Fibroblast of the conjunctiva (primary cell): ENCODE data around the gene FOSL1.
"Not testable (repeated sequence)": the region's sequence is repeated elsewhere in the genome, so short reads cannot be mapped to it uniquely, and the experiment has no call there.

Source experiments
- DNase-seq: peaks from one replicate; pipeline ENCODE4 v3.0.0-alpha.2; 2010; ENCODE audit warnings: low read depth

Gene FOSL1

DNA sequence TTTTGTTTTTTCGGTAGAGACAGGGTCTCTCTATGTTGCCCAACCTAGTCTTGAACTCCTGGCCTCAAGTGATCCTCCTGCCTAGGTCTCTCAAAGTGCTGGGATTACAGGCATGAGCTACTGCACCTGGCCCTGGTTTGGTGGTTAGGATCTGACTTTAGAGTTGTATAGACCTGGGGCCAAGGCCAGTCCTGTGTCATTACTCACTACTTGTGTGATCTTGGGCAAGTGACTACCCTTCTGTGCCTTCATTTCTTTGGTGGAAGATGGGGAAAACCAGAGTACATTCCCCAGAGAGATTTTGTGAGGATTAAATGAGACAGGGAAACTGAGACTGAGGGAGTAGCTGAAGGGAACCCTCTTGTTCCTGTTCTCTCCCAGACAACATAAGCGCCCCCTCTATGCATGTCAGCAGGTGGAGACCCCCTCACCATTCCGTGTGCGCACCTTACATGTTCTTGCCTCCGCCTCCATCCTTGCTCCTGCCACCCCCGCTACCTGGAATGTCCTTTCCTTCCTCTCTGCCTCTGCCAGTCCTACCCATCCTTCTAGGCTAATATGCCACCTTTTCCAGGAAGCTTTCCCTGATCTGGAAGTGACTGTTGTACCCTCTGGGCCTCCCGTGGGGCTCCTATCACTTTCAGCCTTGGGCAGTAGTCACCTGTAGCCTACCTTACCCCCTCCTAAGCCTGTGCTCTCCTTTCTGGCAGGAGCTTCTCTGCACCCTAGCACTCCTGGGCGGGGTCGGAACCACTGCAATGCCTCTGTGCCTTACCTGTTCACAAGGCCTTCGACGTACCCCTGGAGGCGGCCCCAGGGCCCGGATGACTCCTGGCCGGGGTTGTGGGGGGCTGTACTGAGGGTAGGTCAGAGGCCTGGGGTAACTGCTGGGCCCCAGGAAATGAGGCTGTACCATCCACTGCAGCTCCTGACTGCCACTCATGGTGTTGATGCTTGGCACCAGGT lies 3.9 kb downstream of the FOSL1 start:
- no peak for DNase-seq

DNA sequence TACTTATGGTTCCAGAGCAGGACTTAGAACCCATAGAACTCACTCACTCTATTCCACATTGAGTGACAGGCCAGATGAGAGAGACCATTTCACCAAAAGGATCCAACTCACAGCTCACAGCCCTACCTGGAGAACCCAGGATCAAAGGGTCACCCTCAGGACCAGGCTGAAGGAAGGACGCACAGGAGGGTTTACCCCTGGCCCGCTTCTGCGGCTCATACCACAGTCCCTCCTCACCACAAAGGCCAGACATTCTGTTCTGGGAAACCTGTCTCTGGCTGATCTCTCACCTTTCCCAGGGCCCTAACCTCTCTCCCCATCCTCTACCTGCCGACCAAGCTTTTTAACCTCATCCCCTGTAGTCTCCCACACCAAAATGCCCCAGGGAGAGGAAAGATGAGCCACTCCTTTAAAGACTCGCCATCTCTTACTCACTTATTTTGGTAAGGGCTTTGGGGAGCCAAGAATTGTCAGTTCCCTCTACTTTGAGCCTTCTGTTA lies 4.7 kb downstream of the FOSL1 start:
- no peak for DNase-seq

DNA sequence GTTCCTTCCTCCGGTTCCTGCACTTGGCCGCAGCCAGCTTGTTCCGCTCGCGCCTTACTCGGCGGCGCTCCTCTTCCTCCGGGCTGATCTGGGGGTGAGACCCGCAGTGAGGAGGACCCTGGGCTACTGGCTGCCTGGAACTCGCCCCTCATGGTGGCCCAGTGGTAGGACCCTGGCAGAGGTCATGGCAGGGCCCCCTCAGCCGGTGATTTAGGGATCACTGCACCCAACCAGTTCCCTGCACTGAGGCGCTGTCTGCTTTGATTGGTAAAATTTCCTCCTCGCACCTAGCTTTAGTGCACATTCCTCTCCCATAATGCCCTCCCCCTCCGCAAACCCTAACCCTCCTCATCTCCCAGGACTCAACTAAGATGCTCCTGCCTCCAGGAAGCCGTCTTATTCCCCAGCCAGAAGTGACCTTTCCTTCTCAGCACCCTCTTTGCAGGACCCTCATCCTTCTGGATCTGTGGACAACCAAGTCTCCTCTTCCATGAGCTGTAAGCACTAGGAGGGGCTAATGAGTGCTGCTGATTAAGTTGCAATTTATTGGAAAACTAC lies 6.1 kb downstream of the FOSL1 start:
- DNase-seq: no peak

DNA sequence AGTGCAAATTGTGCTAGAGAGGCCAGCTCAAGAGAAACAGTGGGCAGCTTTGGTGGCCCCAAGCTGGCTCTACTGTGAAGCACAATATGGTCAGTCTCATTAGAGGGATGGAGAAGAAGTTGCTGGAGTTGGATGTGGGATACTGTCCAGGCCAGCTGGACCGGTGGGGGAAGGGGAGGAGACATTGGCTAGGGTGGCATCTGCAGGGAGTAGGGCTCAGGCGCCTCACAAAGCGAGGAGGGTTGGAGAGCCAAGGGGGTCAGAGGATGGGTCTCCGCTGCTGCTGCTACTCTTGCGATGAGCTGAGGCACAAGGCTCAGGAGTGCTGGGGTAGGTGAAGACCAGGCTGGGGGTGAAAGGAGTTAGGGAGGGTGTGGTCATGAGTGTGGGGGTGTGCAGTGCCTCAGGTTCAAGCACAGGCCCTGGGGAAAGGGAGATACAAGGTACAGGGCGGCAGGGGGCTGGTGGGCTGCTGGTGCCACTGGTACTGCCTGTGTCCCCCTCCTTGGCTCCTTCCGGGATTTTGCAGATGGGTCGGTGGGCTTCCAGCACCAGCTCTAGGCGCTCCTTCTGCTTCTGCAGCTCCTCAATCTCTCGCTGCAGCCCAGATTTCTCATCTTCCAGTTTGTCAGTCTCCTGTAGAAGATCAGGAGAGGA lies 7.4 kb downstream of the FOSL1 start:
- no peak for DNase-seq

DNA sequence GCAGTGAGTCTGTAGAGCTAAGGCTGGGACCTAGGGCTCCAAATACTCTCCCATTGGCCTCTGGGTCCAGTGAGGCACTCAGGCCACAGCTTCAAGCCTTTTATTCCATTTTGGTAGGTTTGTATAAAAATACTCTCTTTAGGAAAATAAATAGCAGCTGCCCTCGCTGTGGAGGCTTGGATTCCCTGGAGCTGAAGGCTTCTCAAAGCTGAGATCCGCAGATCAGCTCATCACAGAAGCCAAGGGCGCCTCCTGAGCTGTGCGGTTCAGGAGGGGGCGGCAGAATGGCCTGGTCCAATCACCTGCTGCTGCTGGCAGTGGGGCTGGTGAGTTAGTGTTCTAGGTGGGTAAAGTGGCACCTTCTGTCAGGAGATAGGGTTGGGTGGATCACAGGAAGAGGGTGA lies 8.0 kb downstream of the FOSL1 start:
- DNase-seq: not testable (repeated sequence)

DNA sequence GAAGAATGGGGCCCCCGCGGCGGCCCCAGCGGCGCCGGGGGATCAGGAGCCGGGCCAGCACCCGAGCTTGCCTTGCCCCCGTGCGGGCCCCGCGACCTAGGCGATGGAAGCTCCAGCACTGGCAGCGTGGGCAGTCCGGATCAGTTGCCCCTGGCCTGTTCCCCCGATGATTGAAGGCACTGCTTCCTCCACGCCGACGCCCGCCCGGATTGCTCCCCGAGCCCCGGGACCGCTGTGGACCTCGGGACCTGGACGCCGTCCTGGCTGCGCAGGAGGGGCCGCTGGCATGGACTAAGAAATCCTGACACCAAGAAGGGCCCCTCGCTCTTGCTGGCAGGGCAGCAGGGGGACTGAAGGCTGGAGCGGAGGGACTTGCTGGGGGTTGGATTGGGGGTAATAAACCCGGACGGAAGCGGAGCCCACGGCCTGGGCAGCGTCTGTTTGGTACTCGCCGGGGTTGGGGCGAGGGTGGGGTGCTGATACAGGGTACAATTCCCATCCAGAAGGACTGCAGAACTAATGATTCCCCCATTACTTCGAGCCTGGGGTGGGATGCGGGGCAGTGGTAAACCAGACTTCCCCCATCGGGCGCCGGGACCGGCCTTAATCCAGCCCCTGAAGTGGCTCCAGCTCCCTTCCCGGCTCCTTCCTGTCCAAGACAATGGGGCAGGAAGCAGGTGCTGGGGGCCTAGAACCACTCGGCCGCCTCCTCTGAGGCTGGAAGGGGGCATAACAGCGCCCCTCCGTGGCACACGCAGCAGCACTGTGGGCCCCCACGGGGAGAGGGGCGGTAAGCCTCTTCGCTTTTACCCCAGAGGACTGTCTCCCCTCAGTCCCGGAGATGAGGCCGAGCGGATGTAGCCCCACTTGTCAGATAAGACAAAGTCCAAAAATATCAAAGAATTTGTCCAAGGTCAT lies 8.7 kb downstream of the FOSL1 start:
- no peak for DNase-seq

DNA sequence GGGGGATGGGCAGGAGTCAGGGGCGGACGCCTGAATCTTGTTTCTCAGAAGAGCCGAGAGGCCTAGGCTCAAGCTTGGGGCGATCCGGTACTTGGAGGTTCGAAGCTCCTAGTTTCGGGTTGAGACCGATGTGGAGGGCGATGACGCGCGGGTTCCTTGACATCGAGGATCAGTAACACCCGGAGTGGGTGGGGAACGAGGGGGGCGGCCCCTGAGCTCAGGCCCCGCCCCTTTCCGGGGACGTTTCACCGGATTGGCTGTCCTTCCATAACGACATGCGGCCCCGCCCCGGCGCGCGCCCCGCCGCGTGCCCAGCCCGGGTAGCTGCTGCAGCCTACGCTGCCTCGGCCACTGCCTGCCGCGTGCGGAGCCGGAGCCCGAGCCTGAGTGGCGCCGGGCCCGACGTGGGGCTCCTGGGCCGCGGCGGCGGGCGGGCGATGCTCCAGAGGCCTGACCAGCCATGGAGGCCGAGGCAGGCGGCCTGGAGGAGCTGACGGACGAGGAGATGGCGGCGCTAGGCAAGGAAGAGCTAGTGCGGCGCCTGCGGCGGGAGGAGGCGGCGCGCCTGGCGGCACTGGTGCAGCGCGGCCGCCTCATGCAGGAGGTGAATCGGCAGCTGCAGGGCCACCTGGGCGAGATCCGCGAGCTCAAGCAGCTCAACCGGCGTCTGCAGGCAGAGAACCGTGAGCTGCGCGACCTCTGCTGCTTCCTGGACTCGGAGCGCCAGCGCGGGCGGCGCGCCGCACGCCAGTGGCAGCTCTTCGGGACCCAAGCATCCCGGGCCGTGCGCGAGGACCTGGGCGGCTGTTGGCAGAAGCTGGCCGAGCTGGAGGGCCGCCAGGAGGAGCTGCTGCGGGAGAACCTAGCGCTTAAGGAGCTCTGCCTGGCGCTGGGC lies 9.6 kb downstream of the FOSL1 start, which contains the start of gene CCDC85B:
Gene CCDC85B, plus strand, starts transcription at position 350 of the 895 bp plus-strand sequence. Its CDS starts 111 bp downstream, at position 461.
- DNase-seq: peak; percentile 93

DNA sequence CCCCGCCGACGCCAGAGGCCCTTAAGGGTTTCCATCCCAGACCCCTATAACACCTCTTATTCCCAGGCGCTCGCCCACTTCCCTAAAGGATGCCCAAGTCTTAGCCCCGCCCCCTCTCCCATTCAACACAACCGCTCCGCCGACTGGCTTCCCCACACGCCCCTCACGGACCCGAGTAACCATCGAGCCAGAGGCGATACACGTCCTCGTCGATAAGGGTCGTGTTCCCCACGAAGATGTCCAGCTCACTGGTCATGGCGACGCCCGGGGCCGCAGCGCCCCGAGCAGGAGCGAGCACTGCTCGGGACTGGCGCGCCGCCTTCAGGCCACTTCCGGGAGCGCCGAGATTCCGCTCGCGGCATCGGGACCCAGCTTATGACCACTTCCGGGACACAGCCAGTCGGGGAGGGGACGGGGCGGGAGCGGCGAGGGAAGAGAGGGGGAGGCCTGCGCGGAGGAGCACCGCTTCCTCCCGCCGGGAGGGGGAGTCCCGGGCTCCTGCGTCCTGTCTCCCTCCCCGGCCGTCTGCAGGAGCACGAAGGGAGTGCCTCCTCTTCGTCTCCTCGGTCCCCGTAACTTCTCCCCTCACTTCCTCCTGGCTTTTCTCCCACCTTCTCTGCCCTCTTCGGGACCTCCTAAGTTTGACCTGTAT lies 11.9 kb downstream of the FOSL1 start, which contains the start of gene FIBP:
Gene FIBP, minus strand, starts transcription at position 309 of the 652 bp plus-strand sequence. Its CDS starts 53 bp downstream, at position 256.
- peak; percentile 95 for DNase-seq

DNA sequence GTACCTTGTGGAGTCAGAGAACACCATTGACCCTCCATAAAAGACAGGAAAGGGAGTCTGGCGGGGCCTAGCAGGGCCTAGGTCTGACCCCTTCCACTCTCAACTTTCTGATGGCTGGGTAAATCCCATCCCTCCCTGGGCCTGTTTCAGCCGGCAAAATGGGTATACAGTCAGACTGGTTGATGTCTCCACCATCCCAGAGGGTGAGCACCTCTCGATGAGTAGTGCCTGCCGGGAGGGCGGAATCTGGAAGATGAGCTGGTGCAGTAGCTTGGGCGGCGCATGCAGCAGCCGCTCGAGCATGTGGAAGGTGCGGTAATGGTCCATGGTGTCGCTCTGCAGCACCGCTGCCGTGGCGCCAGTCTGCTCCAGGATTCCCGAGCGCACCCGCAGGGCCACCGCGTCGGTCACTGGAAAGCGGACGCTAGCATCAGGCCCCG lies 12.4 kb downstream of the FOSL1 start:
- no peak for DNase-seq

DNA sequence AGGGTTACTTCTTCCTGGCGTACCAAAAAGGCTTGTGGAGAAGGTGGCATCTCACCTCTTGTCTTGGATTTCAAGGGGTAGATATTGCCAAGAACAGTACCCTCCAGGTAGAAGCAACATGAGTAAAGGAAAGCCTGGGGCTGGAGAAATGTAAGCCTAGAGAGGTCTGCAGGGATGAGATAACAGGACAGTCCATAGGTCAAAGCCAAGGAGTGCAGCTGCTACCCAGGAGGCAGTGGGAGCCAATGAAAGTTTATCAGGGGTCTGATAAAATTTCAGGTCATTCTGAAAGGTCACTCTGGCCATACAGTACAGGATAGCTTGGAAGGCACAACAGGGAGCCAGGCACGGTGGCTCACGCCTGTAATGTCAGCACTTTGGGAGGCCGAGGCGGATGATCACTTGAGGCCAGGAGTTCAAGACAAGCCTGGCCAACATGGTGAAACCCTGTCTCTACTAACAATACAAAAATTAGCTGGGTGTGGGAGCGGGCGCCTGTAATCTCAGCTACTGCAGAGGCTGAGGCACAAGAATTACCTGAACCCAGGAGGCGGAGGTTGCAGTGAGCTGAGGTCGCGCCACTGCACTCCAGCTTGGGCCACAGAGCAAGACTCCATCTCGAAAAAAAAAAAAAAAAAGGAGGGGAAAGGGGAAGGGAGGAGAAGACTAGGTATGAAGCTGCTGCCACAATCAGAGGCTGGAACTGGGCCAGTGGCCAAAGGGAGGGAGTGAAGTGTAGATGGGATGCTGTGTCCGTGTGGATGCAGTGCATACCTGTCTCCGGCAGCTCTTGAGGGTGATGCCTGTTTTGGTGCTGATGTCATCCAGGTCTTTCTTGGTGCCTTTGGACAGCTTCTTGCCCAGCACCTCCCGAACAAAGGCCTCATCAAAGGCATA lies 13.1 kb downstream of the FOSL1 start:
- DNase-seq: no peak

DNA sequence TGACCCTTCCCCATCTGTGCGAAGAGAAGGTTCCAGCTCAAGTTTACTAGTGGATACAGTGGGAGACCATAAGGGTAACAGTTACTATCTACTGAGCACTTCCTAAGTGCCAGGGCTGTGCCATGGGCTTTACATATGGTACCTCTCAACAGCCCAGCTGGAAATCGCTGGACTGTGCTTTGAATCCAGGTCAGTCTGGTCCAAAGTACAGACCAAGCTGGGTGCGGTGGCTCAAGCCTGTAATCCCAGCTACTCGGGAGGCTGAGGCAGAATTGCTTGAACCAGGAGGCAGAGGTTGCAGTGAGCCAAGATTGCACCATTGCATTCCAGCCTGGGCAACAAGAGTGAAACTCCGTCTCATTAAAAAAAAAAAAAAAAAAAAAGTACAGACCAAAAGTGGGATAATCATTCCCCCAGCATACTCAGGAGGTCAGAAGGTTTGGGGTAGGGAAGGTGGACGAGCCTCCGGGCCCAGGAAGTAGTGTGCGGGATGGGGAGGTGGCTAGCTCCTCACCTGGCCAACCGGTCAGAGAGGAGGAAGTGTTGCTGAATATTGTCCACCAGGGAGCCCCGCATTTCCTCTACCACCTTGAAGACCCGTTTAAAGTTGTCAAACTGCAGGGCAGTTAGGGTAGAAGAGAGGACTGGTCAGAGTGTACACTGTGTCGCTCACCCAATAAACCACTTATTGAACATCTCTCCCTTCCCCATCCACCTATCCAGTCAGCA lies 14.2 kb downstream of the FOSL1 start:
- DNase-seq: no peak

DNA sequence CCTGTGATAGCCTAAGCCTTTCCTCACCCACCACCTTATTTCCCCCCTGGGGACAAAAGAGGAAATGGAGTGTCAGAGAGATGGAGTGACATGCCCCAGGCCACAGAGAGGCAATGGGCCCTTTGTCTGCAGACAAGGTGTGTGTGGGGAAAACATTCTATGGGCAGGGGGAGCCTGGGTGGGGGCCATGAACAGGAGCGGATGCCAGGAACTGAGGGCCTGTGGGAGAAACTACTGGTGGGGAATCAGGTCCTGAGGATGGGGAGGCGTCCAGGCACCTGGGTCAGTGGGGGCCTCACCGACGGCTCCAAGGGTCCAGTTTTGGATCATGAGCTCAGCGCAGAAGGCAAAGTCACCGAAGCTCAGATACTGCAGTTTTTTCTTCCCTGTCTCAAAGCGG lies 15.0 kb downstream of the FOSL1 start:
- DNase-seq: no peak

DNA sequence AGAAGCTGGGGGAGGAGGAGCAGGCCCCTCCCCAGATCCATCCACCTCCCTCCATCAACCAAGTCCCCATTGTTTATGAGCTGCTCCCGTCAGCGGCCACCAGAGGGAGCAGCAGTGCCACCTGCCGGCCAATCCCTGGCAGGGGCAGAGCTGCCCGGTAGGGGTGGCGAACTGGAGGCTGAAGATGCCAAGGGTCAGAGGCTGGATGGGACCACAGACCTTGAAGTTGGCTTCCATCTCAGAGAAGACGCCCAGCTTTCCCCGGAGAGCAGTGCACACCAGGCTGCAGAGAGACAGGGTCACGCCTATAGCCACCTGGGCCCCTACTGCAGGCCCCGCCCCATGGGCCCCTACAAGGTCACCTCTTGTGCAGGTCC lies 15.5 kb downstream of the FOSL1 start:
- DNase-seq: peak; percentile 69

DNA sequence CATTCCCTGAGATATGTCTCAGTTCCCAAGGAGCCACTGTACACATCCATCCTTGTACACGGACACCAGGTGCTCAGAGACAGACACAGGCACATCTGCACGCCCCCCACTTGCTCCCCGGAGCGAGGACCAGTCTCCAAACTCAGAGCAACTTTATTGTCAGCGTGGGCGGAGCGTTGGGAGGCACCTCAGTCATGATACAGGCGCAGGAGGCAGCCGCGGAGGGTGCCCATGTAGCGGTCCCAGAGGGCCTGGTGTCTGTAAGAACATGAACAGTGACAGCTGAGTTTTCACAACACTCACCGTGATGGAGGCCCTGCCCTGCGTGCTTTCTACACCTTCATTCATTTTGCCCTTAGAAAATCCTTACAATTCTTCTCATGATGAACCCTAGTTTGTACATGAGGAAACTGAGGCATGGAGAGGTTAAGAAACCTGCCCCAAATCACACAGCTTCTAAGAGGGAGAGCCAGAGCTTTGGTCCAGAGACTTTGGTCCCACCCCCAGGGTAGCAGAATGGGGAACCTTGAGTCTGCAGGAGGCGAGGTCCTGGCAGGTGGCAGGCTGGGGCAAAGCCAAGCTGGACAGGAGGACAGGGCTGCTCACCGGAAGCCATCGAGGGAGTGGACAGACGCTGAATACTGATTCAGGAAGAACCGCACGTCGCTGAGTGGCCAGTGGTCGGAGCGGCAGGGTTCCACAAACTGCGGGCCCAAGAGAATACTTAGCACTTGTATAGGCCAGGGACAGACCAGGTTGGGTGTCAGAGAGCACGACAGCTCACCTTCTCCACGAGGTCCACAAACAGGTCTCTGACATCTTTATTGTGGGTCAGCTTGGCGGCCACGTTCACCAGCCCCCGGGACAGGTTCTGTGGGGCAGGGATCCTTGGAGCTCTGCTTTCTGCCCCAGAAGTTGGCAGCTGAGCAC lies 16.1 kb downstream of the FOSL1 start:
- no peak for DNase-seq

DNA sequence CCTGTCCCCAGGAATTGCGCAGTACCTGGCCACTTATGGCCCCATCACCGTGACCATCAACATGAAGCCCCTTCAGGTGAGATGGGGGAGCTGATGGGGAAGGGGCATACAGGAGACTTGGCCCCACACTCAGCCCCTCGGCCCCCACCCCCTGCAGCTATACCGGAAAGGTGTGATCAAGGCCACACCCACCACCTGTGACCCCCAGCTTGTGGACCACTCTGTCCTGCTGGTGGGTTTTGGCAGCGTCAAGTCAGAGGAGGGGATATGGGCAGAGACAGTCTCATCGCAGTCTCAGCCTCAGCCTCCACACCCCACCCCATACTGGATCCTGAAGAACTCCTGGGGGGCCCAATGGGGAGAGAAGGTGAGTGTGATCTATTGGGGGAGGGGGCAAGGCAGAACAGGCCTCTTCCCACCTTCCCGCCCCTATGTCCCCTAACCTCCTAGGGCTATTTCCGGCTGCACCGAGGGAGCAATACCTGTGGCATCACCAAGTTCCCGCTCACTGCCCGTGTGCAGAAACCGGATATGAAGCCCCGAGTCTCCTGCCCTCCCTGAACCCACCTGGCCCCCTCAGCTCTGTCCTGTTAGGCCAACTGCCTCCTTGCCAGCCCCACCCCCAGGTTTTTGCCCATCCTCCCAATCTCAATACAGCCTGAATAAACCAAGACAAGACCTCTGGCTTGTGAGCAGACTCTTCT lies 17.0 kb downstream of the FOSL1 start:
- DNase-seq: no peak
